HepG2 (cell line): Measurements from ENCODE around the gene CNOT6.

Source experiments
- BHLHE40 ChIP-seq: IDR thresholded peaks from 2 replicates; pipeline ENCODE4 v1.6.1; 2011; ENCODE audit warnings: low read length, improper control_type of control experiment
- CEBPB ChIP-seq: IDR thresholded peaks from 2 replicates; pipeline ENCODE4 v1.6.1; 2011; ENCODE audit warnings: low read depth, low read length, improper control_type of control experiment, borderline replicate concordance
- MAFF ChIP-seq: IDR thresholded peaks from 2 replicates; pipeline ENCODE4 v1.6.1; 2011; ENCODE audit warnings: low read depth, low read length, improper control_type of control experiment
- NFIC ChIP-seq: IDR thresholded peaks from 2 replicates; pipeline ENCODE4 v1.6.1; 2012; ENCODE audit warnings: mild to moderate bottlenecking, low read length, inconsistent platforms
- PHB2 ChIP-seq: fragments of 450-650 bp; IDR thresholded peaks from 2 replicates; pipeline ENCODE4 v1.6.1; 2018; ENCODE audit not compliant: partially characterized antibody
- PHF5A ChIP-seq: IDR thresholded peaks from one replicate; pipeline ENCODE4 v1.6.1; 2018; ENCODE audit warnings: low read depth, missing genetic modification reagents; ENCODE audit not compliant: unreplicated experiment
- TEAD2 ChIP-seq: sonication (generic); formaldehyde crosslinking; IDR thresholded peaks from 2 replicates; pipeline ENCODE4 v1.9.0; 2021; ENCODE audit warnings: missing genetic modification reagents
- ZNF574 ChIP-seq: sonication (generic); formaldehyde crosslinking; IDR thresholded peaks from 2 replicates; pipeline ENCODE4 v1.4.0; 2020; ENCODE audit warnings: missing genetic modification reagents
- ZNF597 ChIP-seq: sonication (generic); formaldehyde crosslinking; IDR thresholded peaks from 2 replicates; pipeline ENCODE4 v1.5.0; 2020; ENCODE audit warnings: missing genetic modification reagents
- ZNF841 ChIP-seq: sonication (generic); formaldehyde crosslinking; IDR thresholded peaks from 2 replicates; pipeline ENCODE4 v1.8.1; 2023; ENCODE audit warnings: missing genetic modification reagents, borderline replicate concordance
- ZSCAN12 ChIP-seq: sonication (generic); formaldehyde crosslinking; IDR thresholded peaks from 2 replicates; pipeline ENCODE4 v1.9.0; 2021; ENCODE audit warnings: mild to moderate bottlenecking, missing genetic modification reagents
- TF ChIP-seq, protein P1 (sequence below): sonication (generic); formaldehyde crosslinking; IDR thresholded peaks from 2 replicates; pipeline ENCODE4 v1.4.0; 2020; ENCODE audit warnings: missing genetic modification reagents
- TF ChIP-seq, protein P2 (sequence below): sonication (generic); formaldehyde crosslinking; IDR thresholded peaks from 2 replicates; pipeline ENCODE4 v1.5.0; 2020; ENCODE audit warnings: mild to moderate bottlenecking, missing genetic modification reagents, moderate library complexity

- TF ChIP-seq ZNF597, result no peak
- TF ChIP-seq, protein P1, sequence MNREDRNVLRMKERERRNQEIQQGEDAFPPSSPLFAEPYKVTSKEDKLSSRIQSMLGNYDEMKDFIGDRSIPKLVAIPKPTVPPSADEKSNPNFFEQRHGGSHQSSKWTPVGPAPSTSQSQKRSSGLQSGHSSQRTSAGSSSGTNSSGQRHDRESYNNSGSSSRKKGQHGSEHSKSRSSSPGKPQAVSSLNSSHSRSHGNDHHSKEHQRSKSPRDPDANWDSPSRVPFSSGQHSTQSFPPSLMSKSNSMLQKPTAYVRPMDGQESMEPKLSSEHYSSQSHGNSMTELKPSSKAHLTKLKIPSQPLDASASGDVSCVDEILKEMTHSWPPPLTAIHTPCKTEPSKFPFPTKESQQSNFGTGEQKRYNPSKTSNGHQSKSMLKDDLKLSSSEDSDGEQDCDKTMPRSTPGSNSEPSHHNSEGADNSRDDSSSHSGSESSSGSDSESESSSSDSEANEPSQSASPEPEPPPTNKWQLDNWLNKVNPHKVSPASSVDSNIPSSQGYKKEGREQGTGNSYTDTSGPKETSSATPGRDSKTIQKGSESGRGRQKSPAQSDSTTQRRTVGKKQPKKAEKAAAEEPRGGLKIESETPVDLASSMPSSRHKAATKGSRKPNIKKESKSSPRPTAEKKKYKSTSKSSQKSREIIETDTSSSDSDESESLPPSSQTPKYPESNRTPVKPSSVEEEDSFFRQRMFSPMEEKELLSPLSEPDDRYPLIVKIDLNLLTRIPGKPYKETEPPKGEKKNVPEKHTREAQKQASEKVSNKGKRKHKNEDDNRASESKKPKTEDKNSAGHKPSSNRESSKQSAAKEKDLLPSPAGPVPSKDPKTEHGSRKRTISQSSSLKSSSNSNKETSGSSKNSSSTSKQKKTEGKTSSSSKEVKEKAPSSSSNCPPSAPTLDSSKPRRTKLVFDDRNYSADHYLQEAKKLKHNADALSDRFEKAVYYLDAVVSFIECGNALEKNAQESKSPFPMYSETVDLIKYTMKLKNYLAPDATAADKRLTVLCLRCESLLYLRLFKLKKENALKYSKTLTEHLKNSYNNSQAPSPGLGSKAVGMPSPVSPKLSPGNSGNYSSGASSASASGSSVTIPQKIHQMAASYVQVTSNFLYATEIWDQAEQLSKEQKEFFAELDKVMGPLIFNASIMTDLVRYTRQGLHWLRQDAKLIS (CRISPR knock-in tag), result no peak
- TF ChIP-seq, protein P2, sequence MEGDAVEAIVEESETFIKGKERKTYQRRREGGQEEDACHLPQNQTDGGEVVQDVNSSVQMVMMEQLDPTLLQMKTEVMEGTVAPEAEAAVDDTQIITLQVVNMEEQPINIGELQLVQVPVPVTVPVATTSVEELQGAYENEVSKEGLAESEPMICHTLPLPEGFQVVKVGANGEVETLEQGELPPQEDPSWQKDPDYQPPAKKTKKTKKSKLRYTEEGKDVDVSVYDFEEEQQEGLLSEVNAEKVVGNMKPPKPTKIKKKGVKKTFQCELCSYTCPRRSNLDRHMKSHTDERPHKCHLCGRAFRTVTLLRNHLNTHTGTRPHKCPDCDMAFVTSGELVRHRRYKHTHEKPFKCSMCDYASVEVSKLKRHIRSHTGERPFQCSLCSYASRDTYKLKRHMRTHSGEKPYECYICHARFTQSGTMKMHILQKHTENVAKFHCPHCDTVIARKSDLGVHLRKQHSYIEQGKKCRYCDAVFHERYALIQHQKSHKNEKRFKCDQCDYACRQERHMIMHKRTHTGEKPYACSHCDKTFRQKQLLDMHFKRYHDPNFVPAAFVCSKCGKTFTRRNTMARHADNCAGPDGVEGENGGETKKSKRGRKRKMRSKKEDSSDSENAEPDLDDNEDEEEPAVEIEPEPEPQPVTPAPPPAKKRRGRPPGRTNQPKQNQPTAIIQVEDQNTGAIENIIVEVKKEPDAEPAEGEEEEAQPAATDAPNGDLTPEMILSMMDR (CRISPR knock-in tag), result no peak
- no peak for TF ChIP-seq NFIC
- TF ChIP-seq PHF5A (CRISPR knock-in tag), result no peak
- TF ChIP-seq MAFF, result no peak
- TF ChIP-seq BHLHE40, result no peak
- no peak for TF ChIP-seq ZNF574 (CRISPR knock-in tag)
- no peak for TF ChIP-seq ZNF841 (CRISPR knock-in tag)
- no peak for TF ChIP-seq ZSCAN12 (CRISPR knock-in tag)
- no peak for TF ChIP-seq CEBPB
- no peak for TF ChIP-seq TEAD2 (CRISPR knock-in tag)
- no peak for TF ChIP-seq PHB2
Measured at GRCh38 chr5:180618487-180618828, 124.3 kb downstream of the CNOT6 start.
